Smooth muscle cell (in vitro differentiated cells): ENCODE results near the gene RAC2. TPM values are rescaled to one million over a fixed set of nuclear protein-coding genes. Genes with fewer than 3 reads are reported as not detected.

Experiments used
- DNase-seq: peaks from one replicate; lab custom pipeline; 2025; ENCODE audit not compliant: unreplicated experiment; lab: John Stamatoyannopoulos, UW
- H2AFZ ChIP-seq: fragments of 200-600 bp; sonication (generic); 2 replicates; pipeline ENCODE4 v1.6.0; 2016; ENCODE audit warnings: antibody characterized with exemption, low read depth, mild to moderate bottlenecking
- H3F3A ChIP-seq: fragments of 200-600 bp; sonication (generic); 2 replicates; pipeline ENCODE4 v1.6.0; 2017; ENCODE audit warnings: antibody characterized with exemption, low read depth
- H3K27ac ChIP-seq: fragments of 200-600 bp; sonication (generic); 2 replicates; pipeline ENCODE4 v1.5.1; 2016; ENCODE audit warnings: low read depth, mild to moderate bottlenecking
- H3K27me3 ChIP-seq: fragments of 200-600 bp; sonication (generic); 2 replicates; pipeline ENCODE4 v1.6.1; 2016; ENCODE audit warnings: low read depth, mild to moderate bottlenecking
- H3K36me3 ChIP-seq: fragments of 200-600 bp; sonication (generic); 2 replicates; pipeline ENCODE4 v1.5.1; 2016; ENCODE audit warnings: low read depth
- H3K4me1 ChIP-seq: fragments of 200-600 bp; sonication (generic); 2 replicates; pipeline ENCODE4 v1.5.1; 2016; ENCODE audit warnings: low read depth
- H3K4me2 ChIP-seq: fragments of 200-600 bp; sonication (generic); 2 replicates; pipeline ENCODE4 v1.6.0; 2016; ENCODE audit warnings: mild to moderate bottlenecking
- H3K4me3 ChIP-seq: fragments of 200-600 bp; sonication (generic); 2 replicates; pipeline ENCODE4 v1.5.1; 2016; ENCODE audit warnings: mild to moderate bottlenecking
- H3K79me2 ChIP-seq: fragments of 200-600 bp; sonication (generic); 2 replicates; pipeline ENCODE4 v1.6.0; 2016; ENCODE audit warnings: low read depth, mild to moderate bottlenecking
- H3K9ac ChIP-seq: fragments of 200-600 bp; sonication (generic); 2 replicates; pipeline ENCODE4 v1.6.0; 2016; ENCODE audit warnings: low read depth
- H3K9me3 ChIP-seq: fragments of 200-600 bp; sonication (generic); replicated peaks from 2 replicates; pipeline ENCODE4 v1.5.1; 2016; ENCODE audit warnings: low read depth
- H4K20me1 ChIP-seq: fragments of 200-600 bp; sonication (generic); 2 replicates; pipeline ENCODE4 v1.6.0; 2016; ENCODE audit warnings: low read depth
- CTCF ChIP-seq: fragments of 200-600 bp; sonication (generic); IDR thresholded peaks from 2 replicates; pipeline ENCODE4 v1.5.1; 2017; ENCODE audit warnings: borderline replicate concordance, mild to moderate bottlenecking, antibody characterized with exemption; ENCODE audit not compliant: insufficient read depth, poor library complexity, severe bottlenecking
- WGBS: methylation state at CpG from one replicate; pipeline ENCODE4 v1.1.7; 2016; ENCODE audit warnings: low lambda C conversion rate; 5-methylcytosine and 5-hydroxymethylcytosine counted together
- polyA plus RNA-seq: library from polyadenylated mRNA; unstranded; fragments of >200 nt; fragmentation: Nextera tagmentation; extraction: Ambion mirVana; gene quantifications from 2 replicates; pipeline ENCODE4 v1.2.1, GENCODE V29; 2016
- total RNA-seq: library from RNA; depleted of rRNA; stranded (reverse); fragments of >200 nt; gene quantifications from 2 replicates; pipeline ENCODE4 v1.2.3, GENCODE V29; 2014

RAC2 gene
- total and polyA plus RNA-seq, 2 experiments from 2014 or later = 3.6 to 4.0 TPM

- Histone ChIP-seq H4K20me1 (no peaks in the 10 kb centered on the region), H3K9ac (no peak overlapping the region), H3F3A (no peaks in the 10 kb centered on the region), H3K4me3 (no peak overlapping the region), H3K4me2 (no peak overlapping the region), H3K4me1 (peaks cover 27% of the 10 kb centered on the region), H3K36me3 (no peaks in the 10 kb centered on the region), H3K79me2 (no peaks in the 10 kb centered on the region), H2AFZ (no peak overlapping the region), H3K27me3 (no peaks in the 10 kb centered on the region), H3K27ac (no peak overlapping the region), H3K9me3 (no peaks in the 10 kb centered on the region)
- no peak for TF ChIP-seq CTCF
- no peak for DNase-seq
- WGBS = 93% methylated on average over 12 of the region's 12 CpGs
Observed at GRCh38 chr22:37184380-37184755, 59.7 kb downstream of the RAC2 start.

- H3F3A ChIP-seq = no peaks in the 10 kb centered on the region
- TF ChIP-seq CTCF = no peak
- H2AFZ ChIP-seq = no peak overlapping the region
- H3K27ac ChIP-seq = no peak overlapping the region
- H3K27me3 ChIP-seq = no peaks in the 10 kb centered on the region
- H3K36me3 ChIP-seq = no peaks in the 10 kb centered on the region
- H4K20me1 ChIP-seq = no peaks in the 10 kb centered on the region
- H3K79me2 ChIP-seq = no peaks in the 10 kb centered on the region
- DNase-seq = no peak
- no peak overlapping the region for H3K4me3 ChIP-seq
- H3K4me2 ChIP-seq = no peak overlapping the region
- no peak overlapping the region for H3K9ac ChIP-seq
- H3K4me1 ChIP-seq = peaks cover 25% of the 10 kb centered on the region
- no peaks in the 10 kb centered on the region for H3K9me3 ChIP-seq
- 82% methylated on average over 17 of the region's 17 CpGs for WGBS
Observed at GRCh38 chr22:37183432-37184379, 60.4 kb downstream of the RAC2 start.

- Histone ChIP-seq H3K27ac (no peak overlapping the region), H3K4me3 (no peak overlapping the region), H4K20me1 (no peaks in the 10 kb centered on the region), H3K36me3 (no peaks in the 10 kb centered on the region), H3K4me1 (peaks cover 25% of the 10 kb centered on the region), H3K4me2 (no peak overlapping the region), H3K9me3 (no peaks in the 10 kb centered on the region), H3K9ac (no peak overlapping the region), H3K27me3 (no peaks in the 10 kb centered on the region), H3K79me2 (no peaks in the 10 kb centered on the region), H3F3A (peaks cover 3% of the 10 kb centered on the region), H2AFZ (no peak overlapping the region)
- WGBS = 96% methylated on average over 3 of the region's 3 CpGs
- DNase-seq = no peak
- TF ChIP-seq CTCF = no peak
Observed at GRCh38 chr22:37182949-37183245, 61.2 kb downstream of the RAC2 start.
